OCI-LY3 (cell line): Measurements from ENCODE around the gene TOMM70.

Source experiments
- EZH2phosphoT487 ChIP-seq: fragments of 200-600 bp; shearing (Covaris generic); IDR thresholded peaks from 2 replicates; pipeline ENCODE4 v1.6.1; 2018; ENCODE audit warnings: antibody characterized with exemption, mixed run types, low read depth
- TF ChIP-seq, protein P1 (sequence below): fragments of 200-600, 300-600 bp; sonication (generic); IDR thresholded peaks from 2 replicates; pipeline ENCODE4 v1.5.1; 2014; ENCODE audit warnings: antibody characterized with exemption, low read length, low read depth

DNA sequence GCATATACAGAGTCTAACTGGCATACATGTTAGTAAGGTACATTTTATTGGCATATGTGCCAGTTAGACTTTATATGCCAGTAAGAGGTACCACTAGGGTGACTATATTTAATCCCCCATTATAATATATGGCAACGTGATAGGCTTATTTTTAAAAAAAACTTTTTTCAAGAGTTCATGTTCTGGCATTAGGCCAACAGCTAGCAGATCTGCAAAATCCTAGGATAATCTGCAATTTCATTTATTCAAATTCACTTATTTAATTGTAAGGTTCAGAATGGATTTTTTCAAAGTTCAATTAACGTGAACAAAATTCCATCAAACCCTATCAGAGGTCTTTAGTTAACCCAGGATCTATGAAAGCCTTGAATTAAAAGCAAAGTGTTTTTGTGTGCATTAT lies 34.5 kb downstream of the TOMM70 start:
- TF ChIP-seq, protein P1, sequence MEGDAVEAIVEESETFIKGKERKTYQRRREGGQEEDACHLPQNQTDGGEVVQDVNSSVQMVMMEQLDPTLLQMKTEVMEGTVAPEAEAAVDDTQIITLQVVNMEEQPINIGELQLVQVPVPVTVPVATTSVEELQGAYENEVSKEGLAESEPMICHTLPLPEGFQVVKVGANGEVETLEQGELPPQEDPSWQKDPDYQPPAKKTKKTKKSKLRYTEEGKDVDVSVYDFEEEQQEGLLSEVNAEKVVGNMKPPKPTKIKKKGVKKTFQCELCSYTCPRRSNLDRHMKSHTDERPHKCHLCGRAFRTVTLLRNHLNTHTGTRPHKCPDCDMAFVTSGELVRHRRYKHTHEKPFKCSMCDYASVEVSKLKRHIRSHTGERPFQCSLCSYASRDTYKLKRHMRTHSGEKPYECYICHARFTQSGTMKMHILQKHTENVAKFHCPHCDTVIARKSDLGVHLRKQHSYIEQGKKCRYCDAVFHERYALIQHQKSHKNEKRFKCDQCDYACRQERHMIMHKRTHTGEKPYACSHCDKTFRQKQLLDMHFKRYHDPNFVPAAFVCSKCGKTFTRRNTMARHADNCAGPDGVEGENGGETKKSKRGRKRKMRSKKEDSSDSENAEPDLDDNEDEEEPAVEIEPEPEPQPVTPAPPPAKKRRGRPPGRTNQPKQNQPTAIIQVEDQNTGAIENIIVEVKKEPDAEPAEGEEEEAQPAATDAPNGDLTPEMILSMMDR, result no peak
- TF ChIP-seq EZH2phosphoT487, result no peak
